Smooth muscle cell (in vitro differentiated cells): ENCODE results near the gene FAM174B. TPM values are rescaled to one million over a fixed set of nuclear protein-coding genes. Genes with fewer than 3 reads are reported as not detected.

ENCODE experiments used
- DNase-seq: peaks from one replicate; lab custom pipeline; 2025; ENCODE audit not compliant: unreplicated experiment; lab: John Stamatoyannopoulos, UW
- H2AFZ ChIP-seq: fragments of 200-600 bp; sonication (generic); 2 replicates; pipeline ENCODE4 v1.6.0; 2016; ENCODE audit warnings: antibody characterized with exemption, low read depth, mild to moderate bottlenecking
- H3F3A ChIP-seq: fragments of 200-600 bp; sonication (generic); 2 replicates; pipeline ENCODE4 v1.6.0; 2017; ENCODE audit warnings: antibody characterized with exemption, low read depth
- H3K27ac ChIP-seq: fragments of 200-600 bp; sonication (generic); 2 replicates; pipeline ENCODE4 v1.5.1; 2016; ENCODE audit warnings: low read depth, mild to moderate bottlenecking
- H3K27me3 ChIP-seq: fragments of 200-600 bp; sonication (generic); 2 replicates; pipeline ENCODE4 v1.6.1; 2016; ENCODE audit warnings: low read depth, mild to moderate bottlenecking
- H3K36me3 ChIP-seq: fragments of 200-600 bp; sonication (generic); 2 replicates; pipeline ENCODE4 v1.5.1; 2016; ENCODE audit warnings: low read depth
- H3K4me1 ChIP-seq: fragments of 200-600 bp; sonication (generic); 2 replicates; pipeline ENCODE4 v1.5.1; 2016; ENCODE audit warnings: low read depth
- H3K4me2 ChIP-seq: fragments of 200-600 bp; sonication (generic); 2 replicates; pipeline ENCODE4 v1.6.0; 2016; ENCODE audit warnings: mild to moderate bottlenecking
- H3K4me3 ChIP-seq: fragments of 200-600 bp; sonication (generic); 2 replicates; pipeline ENCODE4 v1.5.1; 2016; ENCODE audit warnings: mild to moderate bottlenecking
- H3K79me2 ChIP-seq: fragments of 200-600 bp; sonication (generic); 2 replicates; pipeline ENCODE4 v1.6.0; 2016; ENCODE audit warnings: low read depth, mild to moderate bottlenecking
- H3K9ac ChIP-seq: fragments of 200-600 bp; sonication (generic); 2 replicates; pipeline ENCODE4 v1.6.0; 2016; ENCODE audit warnings: low read depth
- H3K9me3 ChIP-seq: fragments of 200-600 bp; sonication (generic); replicated peaks from 2 replicates; pipeline ENCODE4 v1.5.1; 2016; ENCODE audit warnings: low read depth
- H4K20me1 ChIP-seq: fragments of 200-600 bp; sonication (generic); 2 replicates; pipeline ENCODE4 v1.6.0; 2016; ENCODE audit warnings: low read depth
- CTCF ChIP-seq: fragments of 200-600 bp; sonication (generic); IDR thresholded peaks from 2 replicates; pipeline ENCODE4 v1.5.1; 2017; ENCODE audit warnings: borderline replicate concordance, mild to moderate bottlenecking, antibody characterized with exemption; ENCODE audit not compliant: insufficient read depth, poor library complexity, severe bottlenecking
- WGBS: methylation state at CpG from one replicate; pipeline ENCODE4 v1.1.7; 2016; ENCODE audit warnings: low lambda C conversion rate; 5-methylcytosine and 5-hydroxymethylcytosine counted together
- polyA plus RNA-seq: library from polyadenylated mRNA; unstranded; fragments of >200 nt; fragmentation: Nextera tagmentation; extraction: Ambion mirVana; gene quantifications from 2 replicates; pipeline ENCODE4 v1.2.1, GENCODE V29; 2016
- total RNA-seq: library from RNA; depleted of rRNA; stranded (reverse); fragments of >200 nt; gene quantifications from 2 replicates; pipeline ENCODE4 v1.2.3, GENCODE V29; 2014

The FAM174B gene
- total and polyA plus RNA-seq, 2 experiments from 2014 or later, result 2.0 to 2.1 TPM

- H3K27me3 ChIP-seq, result no peaks in the 10 kb centered on the region
- no peak overlapping the region for H2AFZ ChIP-seq
- H3K9ac ChIP-seq, result no peak overlapping the region
- DNase-seq, result no peak
- peaks cover 24% of the 10 kb centered on the region for H3K4me1 ChIP-seq
- H3F3A ChIP-seq, result no peaks in the 10 kb centered on the region
- no peaks in the 10 kb centered on the region for H3K9me3 ChIP-seq
- H3K4me2 ChIP-seq, result no peak overlapping the region
- no peaks in the 10 kb centered on the region for H4K20me1 ChIP-seq
- TF ChIP-seq CTCF, result no peak
- H3K4me3 ChIP-seq, result no peak overlapping the region
- no peak overlapping the region for H3K27ac ChIP-seq
- no peaks in the 10 kb centered on the region for H3K36me3 ChIP-seq
- H3K79me2 ChIP-seq, result no peaks in the 10 kb centered on the region
- 97% methylated on average over 5 of the region's 5 CpGs for WGBS
Observed at GRCh38 chr15:92653366-92653765, 2.2 kb downstream of the FAM174B start.

- H3K9me3 ChIP-seq, result no peaks in the 10 kb centered on the region
- WGBS, result 88% methylated on average over 9 of the region's 9 CpGs
- no peak overlapping the region for H3K27ac ChIP-seq
- no peaks in the 10 kb centered on the region for H4K20me1 ChIP-seq
- no peak overlapping the region for H3K4me3 ChIP-seq
- no peak for TF ChIP-seq CTCF
- peaks cover 30% of the 10 kb centered on the region for H3K4me1 ChIP-seq
- no peaks in the 10 kb centered on the region for H3K79me2 ChIP-seq
- no peak for DNase-seq
- H3K9ac ChIP-seq, result no peak overlapping the region
- H3K4me2 ChIP-seq, result no peak overlapping the region
- H3K27me3 ChIP-seq, result no peaks in the 10 kb centered on the region
- H2AFZ ChIP-seq, result no peak overlapping the region
- H3K36me3 ChIP-seq, result no peaks in the 10 kb centered on the region
- no peaks in the 10 kb centered on the region for H3F3A ChIP-seq
Observed at GRCh38 chr15:92652576-92652966, 3.0 kb downstream of the FAM174B start.

- Histone ChIP-seq H3K4me2 (no peak overlapping the region), H3K36me3 (no peaks in the 10 kb centered on the region), H3K79me2 (no peaks in the 10 kb centered on the region), H3K4me1 (peaks cover 35% of the 10 kb centered on the region), H3K9me3 (no peaks in the 10 kb centered on the region), H4K20me1 (no peaks in the 10 kb centered on the region), H2AFZ (no peak overlapping the region), H3F3A (no peaks in the 10 kb centered on the region), H3K27me3 (no peaks in the 10 kb centered on the region), H3K9ac (no peak overlapping the region), H3K4me3 (no peak overlapping the region), H3K27ac (no peak overlapping the region)
- no peak for DNase-seq
- WGBS, result 92% methylated on average over 10 of the region's 10 CpGs
- TF ChIP-seq CTCF, result no peak
Observed at GRCh38 chr15:92651877-92652575, 3.5 kb downstream of the FAM174B start.

GRCh38 chr15:92650966-92651365 is 4.6 kb downstream of the FAM174B start:
- TF ChIP-seq CTCF, result no peak
- H3K9ac ChIP-seq, result no peak overlapping the region

More at GRCh38 chr15:92650966-92651365, 4.6 kb downstream of the FAM174B start:
- no peak overlapping the region for H3K4me3 ChIP-seq
- WGBS, result 100% methylated on average over 2 of the region's 2 CpGs
- no peak overlapping the region for H3K4me2 ChIP-seq
- H3K27me3 ChIP-seq, result no peaks in the 10 kb centered on the region
- H2AFZ ChIP-seq, result no peak overlapping the region
- H4K20me1 ChIP-seq, result no peaks in the 10 kb centered on the region
- H3K36me3 ChIP-seq, result no peaks in the 10 kb centered on the region
- no peak overlapping the region for H3K27ac ChIP-seq
- no peaks in the 10 kb centered on the region for H3F3A ChIP-seq
- no peaks in the 10 kb centered on the region for H3K9me3 ChIP-seq
- no peaks in the 10 kb centered on the region for H3K79me2 ChIP-seq
- DNase-seq, result no peak
- H3K4me1 ChIP-seq, result peaks cover 37% of the 10 kb centered on the region
